SK-N-SH (cell line): Measurements from ENCODE around the gene ADCY7. TPM values are rescaled to one million over a fixed set of nuclear protein-coding genes. Genes with fewer than 3 reads are reported as not detected.

Experiments
- CTCF ChIA-PET: fragments of 300-600, 350-600 bp; formaldehyde crosslinking; extraction: SDS; loops from one replicate; lab custom pipeline; 2021; lab: Yijun Ruan, JAX
- POLR2A ChIA-PET: fragments of 350-600 bp; sonication (Branson Sonifier 250); formaldehyde crosslinking; extraction: SDS; loops from one replicate; lab custom pipeline; 2020; ENCODE audit warnings: antibody characterized with exemption, inconsistent platforms; lab: Yijun Ruan, JAX
- DNase-seq: peaks from one replicate; pipeline ENCODE4 v3.0.0; 2012
- H2AFZ ChIP-seq: fragments of 200-600 bp; sonication (generic); 2 replicates; pipeline ENCODE4 v1.8.1; 2016; ENCODE audit warnings: antibody characterized with exemption, mild to moderate bottlenecking, low read depth
- H3F3A ChIP-seq: fragments of 200-600 bp; sonication (generic); replicated peaks from 2 replicates; pipeline ENCODE3; 2016; ENCODE audit warnings: antibody characterized with exemption, mild to moderate bottlenecking; ENCODE audit not compliant: insufficient read depth
- H3K27ac ChIP-seq, 2 experiments: fragments of 200-500 bp in 1 of 2; fragments of 200-600 bp in 1 of 2; sonication (Bioruptor generic) in 1 of 2; sonication (generic), shearing (Covaris generic) in 1 of 2; 2 replicates each; pipeline versions ENCODE4 v1.5.1 to v1.6.1; 2014 to 2016; ENCODE audit warnings: low read depth in 2 of 2, inconsistent platforms in 1 of 2, low read length in 1 of 2, mild to moderate bottlenecking in 1 of 2, mixed read lengths in 1 of 2
- H3K27me3 ChIP-seq: fragments of 200-600 bp; sonication (generic), shearing (Covaris generic); 2 replicates; pipeline ENCODE4 v1.6.1; 2016; ENCODE audit warnings: mixed run types; ENCODE audit not compliant: insufficient read depth
- H3K36me3 ChIP-seq, 2 experiments: fragments of 200-500 bp in 1 of 2; fragments of 200-600 bp in 1 of 2; sonication (Bioruptor generic) in 1 of 2; sonication (generic) in 1 of 2; replicated peaks in 1 of 2; 2 replicates each; pipeline versions ENCODE3 to v1.5.1; 2014 to 2016; ENCODE audit warnings: low read length in 1 of 2, mild to moderate bottlenecking in 1 of 2; ENCODE audit not compliant: insufficient read depth in 2 of 2, control insufficient read depth in 1 of 2
- H3K4me1 ChIP-seq, 2 experiments: fragments of 200-500 bp in 1 of 2; fragments of 200-600 bp in 1 of 2; sonication (Bioruptor generic) in 1 of 2; sonication (generic), shearing (Covaris generic) in 1 of 2; 2 replicates each; pipeline versions ENCODE4 v1.5.1 to v1.6.1; 2014 to 2016; ENCODE audit warnings: low read depth in 1 of 2, low read length in 1 of 2, mixed run types in 1 of 2; ENCODE audit not compliant: insufficient read depth in 2 of 2, control insufficient read depth in 1 of 2
- H3K4me2 ChIP-seq: fragments of 200-600 bp; sonication (generic), shearing (Covaris generic); 2 replicates; pipeline ENCODE4 v1.6.1; 2017; ENCODE audit warnings: mixed run types
- H3K4me3 ChIP-seq, 2 experiments: fragments of 200-500 bp in 1 of 2; fragments of 200-600 bp in 1 of 2; sonication (Bioruptor generic) in 1 of 2; sonication (generic), shearing (Covaris generic) in 1 of 2; 2 replicates each; pipeline versions ENCODE4 v1.5.1 to v1.8.1; 2014 to 2016; ENCODE audit warnings: low read depth in 2 of 2, inconsistent platforms in 1 of 2, low read length in 1 of 2, mild to moderate bottlenecking in 1 of 2, mixed read lengths in 1 of 2, moderate library complexity in 1 of 2
- H3K79me2 ChIP-seq: fragments of 200-600 bp; sonication (generic); 2 replicates; pipeline ENCODE4 v1.8.1; 2017; ENCODE audit warnings: mild to moderate bottlenecking; ENCODE audit not compliant: insufficient read depth
- H3K9ac ChIP-seq: fragments of 200-600 bp; sonication (generic); 2 replicates; pipeline ENCODE4 v1.6.1; 2017; ENCODE audit warnings: mixed run types
- H3K9me2 ChIP-seq: fragments of 200-600 bp; sonication (generic); 2 replicates; pipeline ENCODE4 v1.6.1; 2017; ENCODE audit warnings: mixed run types
- H3K9me3 ChIP-seq: fragments of 200-600 bp; sonication (generic); 2 replicates; pipeline ENCODE4 v1.6.1; 2017; ENCODE audit warnings: mixed run types, mild to moderate bottlenecking, moderate library complexity
- H4K20me1 ChIP-seq: fragments of 200-600 bp; sonication (generic); 2 replicates; pipeline ENCODE4 v1.6.1; 2017; ENCODE audit warnings: mild to moderate bottlenecking, mixed run types; ENCODE audit not compliant: insufficient read depth
- CHD2 ChIP-seq: fragments of 150-350 bp; IDR thresholded peaks from 2 replicates; pipeline ENCODE4 v1.6.1; 2018; ENCODE audit warnings: low read length; ENCODE audit not compliant: partially characterized antibody
- ELF1 ChIP-seq: IDR thresholded peaks from 2 replicates; pipeline ENCODE4 v1.4.0; 2012
- EP300 ChIP-seq, 2 experiments: IDR thresholded peaks; 2 replicates each; pipeline versions ENCODE4 v1.4.0 to v1.6.1; 2012; ENCODE audit warnings: borderline replicate concordance in 1 of 2, low read depth in 1 of 2, low read length in 1 of 2
- EZH2phosphoT487 ChIP-seq: fragments of 200-600 bp; sonication (generic); IDR thresholded peaks from 2 replicates; pipeline ENCODE4 v1.6.1; 2017; ENCODE audit warnings: low read depth, mixed run types, mild to moderate bottlenecking, antibody characterized with exemption, moderate library complexity, borderline replicate concordance
- FOSL2 ChIP-seq: IDR thresholded peaks from 2 replicates; pipeline ENCODE4 v1.4.0; 2012; ENCODE audit warnings: low read depth, mild to moderate bottlenecking, moderate library complexity, borderline replicate concordance
- FOXJ3 ChIP-seq: sonication (generic); formaldehyde crosslinking; IDR thresholded peaks from 2 replicates; pipeline ENCODE4 v1.5.1; 2020; ENCODE audit warnings: mild to moderate bottlenecking, missing genetic modification reagents
- GATA2 ChIP-seq: sonication (generic); formaldehyde crosslinking; IDR thresholded peaks from 2 replicates; pipeline ENCODE4 v1.5.0; 2020; ENCODE audit warnings: mild to moderate bottlenecking, missing genetic modification reagents
- IRF3 ChIP-seq: fragments of 150-350 bp; IDR thresholded peaks from 2 replicates; pipeline ENCODE4 v1.6.1; 2016; ENCODE audit warnings: mild to moderate bottlenecking, low read depth, low read length
- JUND ChIP-seq: IDR thresholded peaks from 2 replicates; pipeline ENCODE4 v1.4.0; 2012
- MEF2A ChIP-seq: IDR thresholded peaks from 2 replicates; pipeline ENCODE4 v1.4.0; 2012; ENCODE audit warnings: low read depth, borderline replicate concordance
- NFIC ChIP-seq: IDR thresholded peaks from 2 replicates; pipeline ENCODE4 v1.4.0; 2012; ENCODE audit warnings: borderline replicate concordance
- PBX3 ChIP-seq: IDR thresholded peaks from 2 replicates; pipeline ENCODE4; 2012
- POLR2AphosphoS5 ChIP-seq: IDR thresholded peaks from 2 replicates; pipeline ENCODE4 v1.6.1; 2012; ENCODE audit warnings: low read depth, low read length
- RCOR1 ChIP-seq: fragments of 150-350 bp; IDR thresholded peaks from 2 replicates; pipeline ENCODE4 v1.6.1; 2017; ENCODE audit warnings: antibody characterized with exemption, low read length
- REST ChIP-seq: IDR thresholded peaks from 2 replicates; pipeline ENCODE4 v1.6.1; 2012; ENCODE audit warnings: mild to moderate bottlenecking, low read depth, low read length, moderate library complexity
- RFX5 ChIP-seq: IDR thresholded peaks from 2 replicates; pipeline ENCODE4 v1.6.1; 2012; ENCODE audit warnings: mild to moderate bottlenecking, improper control_type of control experiment, low read length
- SIN3A ChIP-seq: IDR thresholded peaks from 2 replicates; pipeline ENCODE4 v1.6.1; 2012; ENCODE audit warnings: low read depth, mild to moderate bottlenecking, low read length, moderate library complexity, borderline replicate concordance
- SMC3 ChIP-seq: IDR thresholded peaks from 2 replicates; pipeline ENCODE4 v1.6.1; 2012; ENCODE audit warnings: low read depth, low read length, improper control_type of control experiment
- TAF1 ChIP-seq: IDR thresholded peaks from 2 replicates; pipeline ENCODE4 v1.6.1; 2012; ENCODE audit warnings: low read depth, mild to moderate bottlenecking, low read length, moderate library complexity, borderline replicate concordance
- USF1 ChIP-seq: IDR thresholded peaks from 2 replicates; pipeline ENCODE4 v1.4.0; 2012; ENCODE audit warnings: low read depth, borderline replicate concordance
- WGBS: methylation state at CpG from one replicate; pipeline ENCODE4 v1.1.6; 2017; ENCODE audit warnings: low lambda C conversion rate; 5-methylcytosine and 5-hydroxymethylcytosine counted together
- polyA plus RNA-seq, 3 experiments: library from polyadenylated mRNA; depleted of rRNA; stranded (reverse); fragments of >200 nt; gene quantifications; 2 replicates each; pipeline ENCODE4 v1.2.3, GENCODE V29; 2012

The ADCY7 gene
- polyA plus RNA-seq, 1 of the 3 experiments (the other 2 are of a cell fraction), result 14.3 TPM

GRCh38 chr16:50224286-50224685, 42.1 kb upstream of the ADCY7 start (continued):
- TF ChIP-seq IRF3 (no peak), SIN3A (no peak), RCOR1 (no peak), SMC3 (no peak), RFX5 (no peak), MEF2A (no peak), FOSL2 (no peak), EZH2phosphoT487 (no peak), TAF1 (no peak)

- Histone ChIP-seq H3K27ac (no peak overlapping the region), H3K79me2 (no peaks in the 10 kb centered on the region), H3K4me3 (no peak overlapping the region), H3K36me3 (peaks cover 55 to 64% of the 10 kb centered on the region in 2 experiments), H3K9me3 (no peaks in the 10 kb centered on the region), H2AFZ (no peak overlapping the region), H3F3A (peaks cover 4% of the 10 kb centered on the region), H3K9me2 (no peaks in the 10 kb centered on the region), H3K9ac (no peak overlapping the region), H3K4me1 (no peaks in the 10 kb centered on the region), H3K4me2 (no peak overlapping the region), H4K20me1 (no peaks in the 10 kb centered on the region), H3K27me3 (no peaks in the 10 kb centered on the region)
- DNase-seq, result no peak
- CTCF ChIA-PET, result interaction anchor here (0.8 to 1.0 kb wide), 3 partner anchors 13 to 202 kb away, joined by 3 to 4 read pairs (median 3); partner anchors contain the start of gene CNEP1R1
- WGBS, result 100% methylated on average over 1 of the region's 3 CpGs
- TF ChIP-seq POLR2AphosphoS5 (no peak), GATA2 (CRISPR knock-in tag) (no peak), FOSL2 (no peak), NFIC (no peak), ELF1 (no peak), PBX3 (no peak), JUND (no peak), REST (no peak), EP300 (IDR thresholded peaks at IDR 0.05; ENCODE audit: borderline replicate concordance in 1 of 2, low read depth in 1 of 2, low read length in 1 of 2) (no peak), CHD2 (no peak), USF1 (no peak), FOXJ3 (CRISPR knock-in tag) (no peak)
- POLR2A ChIA-PET, result no interaction called here
Measured at GRCh38 chr16:50227120-50227519, 39.2 kb upstream of the ADCY7 start.
